PC-9 (cell line): Measurements from ENCODE around the gene RHEX.

Source experiments
- EZH2 ChIP-seq: fragments of 200-600 bp; sonication (generic); IDR thresholded peaks from 2 replicates; pipeline ENCODE4 v1.8.0; 2017; ENCODE audit warnings: antibody characterized with exemption, low read depth
- TF ChIP-seq, protein P1 (sequence below): fragments of 200-600 bp; sonication (generic); conservative IDR thresholded peaks from 2 replicates; pipeline ENCODE4 v1.6.1; 2017; ENCODE audit warnings: mixed run types, antibody characterized with exemption, mild to moderate bottlenecking, moderate library complexity

DNA sequence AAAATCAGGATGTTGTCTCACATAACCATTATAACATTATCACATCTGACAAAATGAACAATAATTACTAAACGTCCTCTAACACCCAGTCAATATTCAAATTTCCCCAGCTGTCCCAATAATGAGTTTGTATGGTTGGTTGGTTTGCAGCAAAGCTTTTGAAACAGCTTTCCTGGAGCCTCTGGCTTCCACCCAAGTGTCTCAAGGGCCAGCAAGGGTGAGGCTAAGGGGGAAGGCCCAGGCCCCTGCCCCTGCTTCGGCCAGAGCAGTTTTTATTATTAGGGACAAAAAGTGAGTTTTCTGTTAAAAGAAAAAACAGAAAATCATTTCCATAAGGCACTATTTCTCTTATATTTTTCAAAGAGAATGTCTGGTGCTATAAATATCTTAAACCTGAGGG is 83.3 kb downstream of the RHEX start:
- TF ChIP-seq, protein P1, sequence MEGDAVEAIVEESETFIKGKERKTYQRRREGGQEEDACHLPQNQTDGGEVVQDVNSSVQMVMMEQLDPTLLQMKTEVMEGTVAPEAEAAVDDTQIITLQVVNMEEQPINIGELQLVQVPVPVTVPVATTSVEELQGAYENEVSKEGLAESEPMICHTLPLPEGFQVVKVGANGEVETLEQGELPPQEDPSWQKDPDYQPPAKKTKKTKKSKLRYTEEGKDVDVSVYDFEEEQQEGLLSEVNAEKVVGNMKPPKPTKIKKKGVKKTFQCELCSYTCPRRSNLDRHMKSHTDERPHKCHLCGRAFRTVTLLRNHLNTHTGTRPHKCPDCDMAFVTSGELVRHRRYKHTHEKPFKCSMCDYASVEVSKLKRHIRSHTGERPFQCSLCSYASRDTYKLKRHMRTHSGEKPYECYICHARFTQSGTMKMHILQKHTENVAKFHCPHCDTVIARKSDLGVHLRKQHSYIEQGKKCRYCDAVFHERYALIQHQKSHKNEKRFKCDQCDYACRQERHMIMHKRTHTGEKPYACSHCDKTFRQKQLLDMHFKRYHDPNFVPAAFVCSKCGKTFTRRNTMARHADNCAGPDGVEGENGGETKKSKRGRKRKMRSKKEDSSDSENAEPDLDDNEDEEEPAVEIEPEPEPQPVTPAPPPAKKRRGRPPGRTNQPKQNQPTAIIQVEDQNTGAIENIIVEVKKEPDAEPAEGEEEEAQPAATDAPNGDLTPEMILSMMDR: no peak
- TF ChIP-seq EZH2: no peak
